ACC112 (cell line): ENCODE data around the gene DPP9.

Experiments
- H2AFZ ChIP-seq: fragments of 200-600 bp; sonication (generic); one replicate; pipeline ENCODE4 v1.6.0; 2017; ENCODE audit warnings: antibody characterized with exemption, low read length; ENCODE audit not compliant: unreplicated experiment
- H3K27ac ChIP-seq: fragments of 200-600 bp; sonication (generic); 2 replicates; pipeline ENCODE4 v1.5.1; 2014; ENCODE audit warnings: low read depth, mild to moderate bottlenecking, antibody characterized with exemption, low read length, moderate library complexity
- H3K27me3 ChIP-seq: fragments of 200-600 bp; sonication (generic); 2 replicates; pipeline ENCODE4 v1.6.1; 2014; ENCODE audit warnings: mild to moderate bottlenecking, antibody characterized with exemption, low read length, moderate library complexity, mixed read lengths; ENCODE audit not compliant: insufficient read depth
- H3K36me3 ChIP-seq: fragments of 200-600 bp; sonication (generic); 2 replicates; pipeline ENCODE4 v1.6.1; 2016; ENCODE audit warnings: mild to moderate bottlenecking, antibody characterized with exemption, low read length, moderate library complexity, mixed read lengths; ENCODE audit not compliant: insufficient read depth
- H3K4me1 ChIP-seq: fragments of 200-600 bp; sonication (generic); one replicate; pipeline ENCODE4 v1.6.1; 2016; ENCODE audit warnings: low read length, mixed read lengths; ENCODE audit not compliant: insufficient read depth, unreplicated experiment, control insufficient read depth
- H3K4me3 ChIP-seq: fragments of 200-600 bp; sonication (generic); 2 replicates; pipeline ENCODE4 v1.5.1; 2014; ENCODE audit warnings: mild to moderate bottlenecking, low read depth, low read length
- H3K79me2 ChIP-seq: fragments of 200-600 bp; sonication (generic); one replicate; pipeline ENCODE4 v1.6.0; 2016; ENCODE audit warnings: low read length; ENCODE audit not compliant: control insufficient read depth, unreplicated experiment, insufficient read depth

DPP9 gene

DNA sequence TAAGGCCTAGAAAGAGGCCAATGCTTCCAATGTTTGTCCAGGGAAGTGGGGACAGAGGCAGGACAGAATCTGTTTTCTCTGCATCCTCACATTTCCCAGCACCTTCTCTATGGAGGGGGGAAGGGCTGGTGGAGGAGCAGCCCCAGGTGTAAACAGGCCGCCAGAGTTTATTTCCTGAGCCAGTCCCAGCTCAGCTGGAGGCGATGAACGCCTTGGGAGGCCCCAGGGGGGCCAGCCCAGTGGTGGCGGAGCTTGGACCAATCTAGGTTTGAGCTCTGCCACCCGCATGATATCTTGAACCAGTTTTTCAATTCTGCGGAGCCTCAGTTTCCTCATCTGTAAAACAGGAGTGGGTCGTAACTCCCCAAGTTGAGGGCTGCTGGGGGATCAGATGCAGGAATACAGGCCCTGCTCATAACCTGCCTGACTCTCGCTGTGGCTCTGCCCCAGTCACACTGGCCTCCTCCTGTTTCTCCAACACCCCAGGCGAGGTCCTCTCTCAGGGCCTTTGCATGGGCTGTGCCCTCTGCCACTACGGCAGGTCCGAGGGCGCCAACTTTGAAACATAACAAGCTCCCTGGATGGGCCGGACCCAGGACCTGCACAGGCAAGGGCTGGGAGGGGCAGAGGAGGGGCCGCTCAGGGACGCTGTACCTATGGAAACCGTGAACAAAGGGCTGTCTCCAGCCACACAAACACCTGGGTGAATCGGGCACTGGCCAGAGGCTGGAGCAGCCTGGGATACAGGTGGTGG is 83.2 kb downstream of the DPP9 start:
- Histone ChIP-seq H3K4me3 (peak overlapping the region; percentile 86), H3K27ac (no peak overlapping the region), H3K4me1 (no peaks in the 10 kb centered on the region), H3K79me2 (no peaks in the 10 kb centered on the region), H2AFZ (no peak overlapping the region), H3K27me3 (no peaks in the 10 kb centered on the region), H3K36me3 (no peaks in the 10 kb centered on the region)

DNA sequence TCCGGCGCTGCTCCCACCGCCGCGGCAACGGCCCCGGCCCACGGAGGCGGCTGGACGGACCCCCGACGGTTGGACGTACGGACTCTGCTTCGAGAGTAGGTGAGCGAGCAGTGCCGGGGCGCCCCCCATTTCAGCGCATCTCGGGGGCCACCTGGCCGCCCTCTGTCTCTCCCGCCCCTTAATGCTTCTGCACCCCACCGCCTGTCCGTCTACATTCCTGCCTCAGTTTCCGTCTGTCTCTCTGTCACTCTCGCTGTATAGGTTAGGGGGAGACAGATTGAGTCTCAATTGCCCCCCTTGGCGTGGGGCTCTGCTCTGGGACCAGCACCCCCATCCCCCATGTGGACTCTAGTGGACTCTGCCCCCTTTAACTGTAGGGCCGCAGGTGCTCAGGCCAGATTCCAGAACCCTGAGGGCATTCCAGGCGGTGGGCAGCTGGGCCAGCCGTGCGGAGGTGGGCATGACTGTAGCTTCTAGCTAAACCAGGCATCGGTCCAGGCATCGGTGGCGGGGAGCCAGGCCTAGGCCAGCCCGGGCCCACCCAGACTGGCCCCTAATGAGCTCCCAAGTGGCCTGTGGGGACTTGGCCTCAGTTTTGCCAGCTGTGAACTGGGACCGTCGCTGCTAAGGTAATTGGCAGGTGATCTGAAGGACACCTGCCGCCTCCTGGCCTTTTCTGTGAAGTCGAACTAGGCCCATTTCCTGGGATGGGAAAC is 84.0 kb downstream of the DPP9 start:
- Histone ChIP-seq H3K27me3 (no peaks in the 10 kb centered on the region), H2AFZ (peak overlapping the region; percentile 60), H3K79me2 (no peaks in the 10 kb centered on the region), H3K4me1 (peaks cover 4% of the 10 kb centered on the region), H3K36me3 (no peaks in the 10 kb centered on the region), H3K27ac (no peak overlapping the region), H3K4me3 (peak overlapping the region; percentile 86)

DNA sequence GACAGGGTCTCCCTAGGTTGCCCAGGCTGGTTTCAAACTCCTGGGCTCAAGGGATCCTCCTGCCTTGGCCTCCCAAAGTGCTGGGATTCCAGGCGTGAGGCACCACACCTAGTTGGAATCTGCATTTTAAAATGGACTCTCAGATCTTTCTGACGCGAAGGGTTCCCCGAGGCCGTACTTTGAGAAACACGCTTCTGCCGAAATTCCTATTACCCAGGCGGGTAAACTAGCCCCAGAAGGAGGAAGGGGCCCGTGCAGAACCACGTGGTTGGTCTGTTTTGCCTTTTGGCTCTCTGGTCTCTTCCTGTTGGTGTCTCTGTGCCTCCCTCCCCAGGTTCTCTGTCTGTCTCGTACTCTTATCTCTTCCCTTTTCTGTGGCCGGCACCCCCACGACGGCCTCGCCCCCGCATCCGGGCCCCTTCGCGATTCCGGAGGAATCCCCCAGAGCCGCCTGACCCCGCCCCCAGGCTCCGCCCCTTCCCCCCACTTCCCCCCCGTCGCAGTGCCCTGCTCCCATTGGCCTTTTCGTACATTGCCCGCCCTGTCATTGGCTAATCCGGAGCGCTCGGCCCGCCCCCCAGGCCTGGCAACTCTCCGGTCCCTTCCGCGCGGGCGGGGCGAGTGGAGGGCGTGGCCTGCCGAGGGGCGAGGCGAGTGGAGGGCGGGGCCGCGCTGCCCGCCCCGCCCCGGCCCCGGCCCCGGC is 84.7 kb downstream of the DPP9 start, which contains the start of gene TNFAIP8L1:
Gene TNFAIP8L1, plus strand, starts transcription at position 689 of the 703 bp plus-strand sequence. CDS start 12,354 bp downstream, outside the sequence.
- Histone ChIP-seq H2AFZ (peak within 1 kb of the TSS; percentile 60), H3K36me3 (no peaks in the 10 kb centered on the region), H3K27ac (no peak within 1 kb of the TSS), H3K79me2 (no peaks in the 10 kb centered on the region), H3K27me3 (no peaks in the 10 kb centered on the region), H3K4me3 (peak within 1 kb of the TSS; percentile 86), H3K4me1 (peaks cover 6% of the 10 kb centered on the region)

DNA sequence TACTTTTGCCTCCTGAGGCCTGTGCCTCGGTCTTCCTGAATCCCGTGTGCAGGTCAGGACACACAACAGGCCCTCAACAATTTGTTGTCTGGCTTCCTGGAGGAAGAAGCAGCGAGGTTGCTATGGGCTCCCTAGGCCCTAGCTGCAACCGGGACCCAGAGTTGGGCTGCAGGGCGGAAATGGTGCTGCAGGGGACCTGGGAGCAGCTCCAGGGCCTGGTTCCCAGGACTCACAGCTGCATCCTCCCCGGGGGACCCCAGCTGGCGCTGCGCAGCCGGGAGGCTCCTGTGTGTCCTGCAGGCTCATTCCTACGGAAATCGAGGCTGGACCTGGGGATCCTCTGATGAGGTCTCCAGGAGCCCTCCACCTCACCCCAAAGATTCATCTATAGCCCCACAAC is 85.3 kb downstream of the DPP9 start:
- Histone ChIP-seq H3K4me1 (peaks cover 12% of the 10 kb centered on the region), H2AFZ (no peak overlapping the region), H3K27ac (no peak overlapping the region), H3K36me3 (no peaks in the 10 kb centered on the region), H3K4me3 (no peak overlapping the region), H3K27me3 (no peaks in the 10 kb centered on the region), H3K79me2 (no peaks in the 10 kb centered on the region)

DNA sequence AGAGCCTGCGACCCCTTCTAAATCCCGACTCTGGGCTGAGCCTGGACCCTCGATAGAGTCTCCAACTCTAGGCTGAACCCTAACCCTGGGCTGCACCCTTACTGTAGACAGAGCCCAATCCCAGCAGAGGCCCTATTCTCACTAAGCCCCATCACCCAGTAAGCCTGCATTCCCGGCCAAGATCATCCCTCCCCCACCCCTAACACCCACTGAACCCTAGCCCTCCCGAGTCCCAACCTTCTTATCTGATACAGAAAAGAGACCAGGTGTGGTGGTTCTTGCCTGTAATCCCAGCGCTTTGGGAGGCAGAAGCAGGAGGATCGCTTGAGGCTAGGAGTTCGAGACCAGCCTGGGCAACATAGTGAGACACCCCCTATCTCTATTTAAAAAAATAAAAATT is 86.9 kb downstream of the DPP9 start:
- Histone ChIP-seq H3K79me2 (no peaks in the 10 kb centered on the region), H3K36me3 (no peaks in the 10 kb centered on the region), H3K27ac (no peak overlapping the region), H2AFZ (no peak overlapping the region), H3K4me1 (peaks cover 13% of the 10 kb centered on the region), H3K27me3 (no peaks in the 10 kb centered on the region), H3K4me3 (no peak overlapping the region)

DNA sequence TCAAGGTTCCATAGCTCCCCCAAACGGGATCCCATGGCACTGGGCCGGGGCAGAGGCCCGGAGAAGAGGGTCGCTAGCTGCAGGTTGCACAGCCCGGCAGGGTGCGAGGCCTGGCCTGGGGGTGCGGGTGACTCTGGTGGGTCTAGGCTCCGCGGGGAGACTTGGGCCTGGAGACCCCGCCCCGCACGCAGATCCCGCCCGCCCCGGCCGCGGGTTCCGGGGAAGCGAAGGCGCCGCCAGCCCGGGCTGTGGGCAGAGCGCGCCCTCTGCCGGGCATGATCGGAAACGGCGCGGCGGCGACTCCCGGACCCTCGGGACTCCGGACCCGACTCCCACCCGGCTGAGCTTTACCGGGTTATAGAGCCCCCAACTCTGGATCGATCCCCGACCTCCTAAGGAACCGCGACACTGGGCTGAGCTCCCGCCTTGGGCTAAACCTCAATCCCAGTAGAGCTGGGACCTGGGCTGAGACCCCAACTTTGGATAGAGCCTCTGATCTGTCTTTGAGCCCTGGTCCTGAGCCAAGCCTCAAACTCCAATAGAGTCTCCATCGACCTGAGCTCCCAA is 87.4 kb downstream of the DPP9 start:
- H3K4me3 ChIP-seq, result peak overlapping the region; percentile 64
- no peaks in the 10 kb centered on the region for H3K36me3 ChIP-seq
- no peak overlapping the region for H3K27ac ChIP-seq
- H3K79me2 ChIP-seq, result no peaks in the 10 kb centered on the region
- no peaks in the 10 kb centered on the region for H3K27me3 ChIP-seq
- H3K4me1 ChIP-seq, result peaks cover 13% of the 10 kb centered on the region
- no peak overlapping the region for H2AFZ ChIP-seq

DNA sequence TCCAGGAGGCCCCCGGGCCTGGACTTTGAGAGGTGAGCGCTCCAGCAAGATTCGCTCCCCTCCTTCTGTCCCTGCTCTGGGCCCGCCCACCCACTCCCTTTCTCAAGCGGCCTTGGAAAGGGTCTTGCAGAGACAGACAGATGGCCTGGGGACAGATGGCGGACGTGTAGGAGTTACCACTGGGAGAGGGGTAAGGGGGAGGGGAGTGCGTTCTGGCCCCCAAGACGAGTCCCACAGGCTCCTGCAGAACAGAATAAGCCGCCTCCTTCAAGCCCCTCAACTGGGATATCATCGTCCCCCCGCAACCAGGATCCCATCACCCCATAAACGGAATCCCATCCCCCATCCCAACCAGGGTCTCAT is 87.9 kb downstream of the DPP9 start:
- H3K27me3 ChIP-seq, result no peaks in the 10 kb centered on the region
- H3K36me3 ChIP-seq, result no peaks in the 10 kb centered on the region
- no peak overlapping the region for H3K27ac ChIP-seq
- H3K4me3 ChIP-seq, result peak overlapping the region; percentile 64
- peaks cover 13% of the 10 kb centered on the region for H3K4me1 ChIP-seq
- H3K79me2 ChIP-seq, result no peaks in the 10 kb centered on the region
- H2AFZ ChIP-seq, result no peak overlapping the region

DNA sequence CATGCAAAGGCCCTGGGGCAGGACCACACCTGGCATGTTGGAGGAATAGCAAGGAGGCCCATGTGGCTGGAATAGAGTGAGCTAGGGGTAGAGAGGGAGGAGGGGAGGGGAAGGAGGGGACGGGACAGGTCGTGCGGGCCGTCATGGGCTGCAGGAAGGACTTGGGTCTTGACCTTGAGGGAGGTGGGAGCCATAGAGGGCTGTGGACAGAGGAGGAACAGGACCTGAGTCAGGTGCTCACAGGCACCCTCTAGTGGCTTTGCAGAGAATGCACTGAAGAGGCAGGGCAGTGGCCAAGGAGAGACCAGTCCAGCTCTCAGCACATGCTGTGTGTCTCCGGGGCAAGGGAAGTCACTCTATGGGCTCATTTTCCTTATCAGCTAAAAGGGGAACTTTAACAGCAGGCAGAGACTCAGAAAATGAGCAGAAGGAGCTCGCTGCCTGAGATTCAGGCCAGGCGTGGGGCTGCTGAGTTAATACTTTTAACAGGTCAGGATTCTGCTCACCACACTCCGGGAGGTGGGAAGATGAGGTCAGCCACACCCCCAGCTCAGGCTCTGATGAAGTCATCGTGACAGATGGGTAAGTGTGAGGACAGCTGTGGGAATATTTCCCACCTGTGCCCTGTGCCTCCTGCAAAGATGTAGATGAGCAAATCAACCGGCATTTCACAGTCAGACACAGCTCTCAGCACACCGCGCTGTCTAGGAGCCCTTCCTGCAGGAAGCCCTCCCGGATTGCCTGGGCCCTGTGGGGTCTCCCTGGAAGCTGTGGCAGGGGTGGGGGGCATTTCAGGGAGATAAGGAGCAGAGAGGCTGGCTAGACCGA is 90.3 kb downstream of the DPP9 start:
- Histone ChIP-seq H3K27me3 (no peaks in the 10 kb centered on the region), H3K79me2 (no peaks in the 10 kb centered on the region), H2AFZ (no peak overlapping the region), H3K4me1 (peaks cover 13% of the 10 kb centered on the region), H3K36me3 (no peaks in the 10 kb centered on the region), H3K27ac (no peak overlapping the region), H3K4me3 (no peak overlapping the region)
